Kidney (tissue), 14 donors: ENCODE results near the gene THAP11. TPM values are rescaled to one million over a fixed set of nuclear protein-coding genes. Genes with fewer than 3 reads are reported as not detected.

Experiments
- DNase-seq, 5 donors: peaks; one replicate each; pipeline ENCODE4 v3.0.0-alpha.2; 2013 to 2020
- FAIRE-seq: peaks from 2 replicates; lab custom pipeline; 2012; peaks lifted over from hg19 to GRCh38; lab: Jason Lieb, UNC
- H3K27ac ChIP-seq, 2 donors: one replicate each; pipeline ENCODE4 v1.7.0; 2013; ENCODE audit warnings: low read depth in 2 of 2, low read length in 2 of 2, inconsistent platforms in 1 of 2
- H3K27me3 ChIP-seq: one replicate; pipeline ENCODE4 v1.7.1; 2013; ENCODE audit warnings: low read length, inconsistent platforms; ENCODE audit not compliant: control insufficient read depth, insufficient read depth
- H3K36me3 ChIP-seq, 3 donors: one replicate each; pipeline versions ENCODE4 v1.7.0 to v1.7.1; 2013; ENCODE audit warnings: low read length in 3 of 3, control low read depth in 1 of 3, inconsistent platforms in 1 of 3; ENCODE audit not compliant: insufficient read depth in 3 of 3, control insufficient read depth in 2 of 3
- H3K4me1 ChIP-seq, 3 donors: one replicate each; pipeline versions ENCODE4 v1.7.0 to v1.7.1; 2013; ENCODE audit warnings: low read length in 3 of 3, inconsistent platforms in 1 of 3, low read depth in 1 of 3; ENCODE audit not compliant: control insufficient read depth in 2 of 3, insufficient read depth in 2 of 3
- H3K4me3 ChIP-seq, 3 donors: one replicate each; pipeline versions ENCODE4 v1.7.0 to v1.8.1; 2013; ENCODE audit warnings: low read length in 3 of 3, control low read depth in 1 of 3, inconsistent platforms in 1 of 3
- H3K9ac ChIP-seq, 3 donors: one replicate each; pipeline versions ENCODE4 v1.7.0 to v1.7.1; 2013; ENCODE audit warnings: low read length in 3 of 3, control low read depth in 1 of 3, inconsistent platforms in 1 of 3
- H3K9me3 ChIP-seq, 3 donors: one replicate each; pipeline versions ENCODE4 v1.7.0 to v1.7.1; 2013; ENCODE audit warnings: low read length in 3 of 3, control low read depth in 1 of 3, inconsistent platforms in 1 of 3; ENCODE audit not compliant: control insufficient read depth in 2 of 3, insufficient read depth in 1 of 3
- CTCF ChIP-seq: IDR thresholded peaks from 3 replicates; pipeline ENCODE4 v1.5.1; 2012; ENCODE audit warnings: mild to moderate bottlenecking, moderate library complexity, borderline replicate concordance; ENCODE audit not compliant: insufficient read depth; ENCODE audit errors: extremely low read depth
- intact Hi-C: fragments of 100-400 bp; cut with DNase I; formaldehyde crosslinking; loops from one replicate; pipeline ENCODE4 v1.11.1; 2022
- polyA plus RNA-seq: library from polyadenylated mRNA; stranded (reverse); fragments of 350-450 nt; fragmentation: Illumina TruSeq; extraction: RNeasy Lipid Tissue Mini Kit (QIAGEN cat#74804); gene quantifications from one replicate; pipeline ENCODE4 v1.2.3, GENCODE V29; 2014; ENCODE audit warnings: low read depth, low replicate concordance; ENCODE audit not compliant: insufficient read depth
- total RNA-seq: library from RNA; stranded (reverse); fragmentation: NEBNext Ultra II Directional; extraction: Animal tissue kit (Norgen Biotek cat#: 25700); gene quantifications from one replicate; pipeline ENCODE4 v1.2.1, GENCODE V29; 2021
- donor health status: control.
- donor health status: control.
- donor health status: control.
- donor health status: control.
- donor health status: control.
- donor health status: DM: yes; HTN: yes; CAD: no.
- donor health status: Normal renal cell carcinoma (clear cell type).

THAP11 gene
- total and polyA plus RNA-seq, 2 donors from 2014 or later = 21.4 to 27.0 TPM

- H3K9me3 ChIP-seq = no peaks in the 10 kb centered on the region
- no peak for TF ChIP-seq CTCF
- H3K27me3 ChIP-seq = no peaks in the 10 kb centered on the region
- DNase-seq (no peak), FAIRE-seq (no peak)
- no peak overlapping the region for H3K4me3 ChIP-seq
- peaks cover 0 to 6% (median 0%) of the 10 kb centered on the region in 3 donors for H3K36me3 ChIP-seq
- H3K27ac ChIP-seq = no peak overlapping the region
- H3K4me1 ChIP-seq = no peaks in the 10 kb centered on the region
- H3K9ac ChIP-seq = no peak overlapping the region
- intact Hi-C loops = no loop called here
Observed at GRCh38 chr16:67888331-67888730, 46.2 kb downstream of the THAP11 start.

- FAIRE-seq (no peak), DNase-seq (no peak)
- no peak overlapping the region for H3K27ac ChIP-seq
- peak overlapping the region; percentile 56 to 72 (median 71) for H3K4me3 ChIP-seq
- no peaks in the 10 kb centered on the region for H3K27me3 ChIP-seq
- intact Hi-C loops = no loop called here
- H3K4me1 ChIP-seq = peaks cover 0 to 20% (median 8%) of the 10 kb centered on the region in 3 donors
- no peak for TF ChIP-seq CTCF
- H3K9me3 ChIP-seq = no peaks in the 10 kb centered on the region
- H3K9ac ChIP-seq = peak overlapping the region in 2 of 3 donors; percentile 31 to 64
- no peaks in the 10 kb centered on the region for H3K36me3 ChIP-seq
Observed at GRCh38 chr16:67892375-67892774, 50.3 kb downstream of the THAP11 start.

GRCh38 chr16:67892899-67893742 is 51.0 kb downstream of the THAP11 start, which contains the start of gene PSKH1:
TSS of gene PSKH1 (plus strand) at chr16:67893254. CDS start at chr16:67908750, 15,496 bp downstream.
- peak within 1 kb of the TSS; percentile 76 to 91 (median 84) for H3K4me3 ChIP-seq
- DNase-seq (peak; percentile 98 to 99 (median 98)), FAIRE-seq (no peak)
- peak within 1 kb of the TSS; percentile 74 to 98 (median 74) for H3K9ac ChIP-seq
- intact Hi-C loops = no loop called here
- peak within 1 kb of the TSS; percentile 88 to 95 for H3K27ac ChIP-seq
- peaks cover 0 to 20% (median 8%) of the 10 kb centered on the region in 3 donors for H3K4me1 ChIP-seq
- no peaks in the 10 kb centered on the region for H3K9me3 ChIP-seq
- H3K27me3 ChIP-seq = no peaks in the 10 kb centered on the region
- no peaks in the 10 kb centered on the region for H3K36me3 ChIP-seq
- no peak for TF ChIP-seq CTCF

Other genes starting within 250 kb of the THAP11 start
- 7.1 TPM for gene CARMIL2, start 197.2 kb upstream of the THAP11 start, total RNA-seq
- 0.30 TPM for gene CARMIL2, start 197.2 kb upstream of the THAP11 start, polyA plus RNA-seq
- 15.2 TPM for gene ACD, start 182.1 kb upstream of the THAP11 start, total RNA-seq
- gene ACD, start 182.1 kb upstream of the THAP11 start, polyA plus RNA-seq = 20.0 TPM
- 6.1 TPM for gene PARD6A, start 181.4 kb upstream of the THAP11 start, total RNA-seq
- gene PARD6A, start 181.4 kb upstream of the THAP11 start, polyA plus RNA-seq = 17.1 TPM
- 30.2 TPM for gene ENKD1, start 175.6 kb upstream of the THAP11 start, total RNA-seq
- gene ENKD1, start 175.6 kb upstream of the THAP11 start, polyA plus RNA-seq = 38.3 TPM
- 6.6 TPM for gene C16orf86, start 175.5 kb upstream of the THAP11 start, total RNA-seq
- gene C16orf86, start 175.5 kb upstream of the THAP11 start, polyA plus RNA-seq = 11.2 TPM
- gene GFOD2, start 123.0 kb upstream of the THAP11 start, total RNA-seq = 24.5 TPM
- gene GFOD2, start 123.0 kb upstream of the THAP11 start, polyA plus RNA-seq = 14.5 TPM
- 22.3 TPM for gene RANBP10, start 35.8 kb upstream of the THAP11 start, total RNA-seq
- gene RANBP10, start 35.8 kb upstream of the THAP11 start, polyA plus RNA-seq = 7.0 TPM
- gene TSNAXIP1, start 35.4 kb upstream of the THAP11 start, total RNA-seq = 3.9 TPM
- 2.8 TPM for gene TSNAXIP1, start 35.4 kb upstream of the THAP11 start, polyA plus RNA-seq
- 76.4 TPM for gene NUTF2, start 4.6 kb downstream of the THAP11 start, total RNA-seq
- gene NUTF2, start 4.6 kb downstream of the THAP11 start, polyA plus RNA-seq = 107 TPM
- 42.5 TPM for gene CENPT, start 5.4 kb downstream of the THAP11 start, total RNA-seq
- gene CENPT, start 5.4 kb downstream of the THAP11 start, polyA plus RNA-seq = 25.3 TPM
- 56.5 TPM for gene EDC4, start 30.7 kb downstream of the THAP11 start, total RNA-seq
- gene EDC4, start 30.7 kb downstream of the THAP11 start, polyA plus RNA-seq = 44.7 TPM
- 1.1 TPM for gene NRN1L, start 42.6 kb downstream of the THAP11 start, total RNA-seq
- 1.2 TPM for gene NRN1L, start 42.6 kb downstream of the THAP11 start, polyA plus RNA-seq
- 33.2 TPM for gene PSKH1, start 50.9 kb downstream of the THAP11 start, total RNA-seq
- 23.6 TPM for gene PSKH1, start 50.9 kb downstream of the THAP11 start, polyA plus RNA-seq
- gene CTRL, start 89.5 kb downstream of the THAP11 start, total RNA-seq = 0.69 TPM
- gene CTRL, start 89.5 kb downstream of the THAP11 start, polyA plus RNA-seq = not detected
- gene PSMB10, start 94.5 kb downstream of the THAP11 start, total RNA-seq = 78.6 TPM
- gene PSMB10, start 94.5 kb downstream of the THAP11 start, polyA plus RNA-seq = 76.4 TPM
- gene LCAT, start 101.8 kb downstream of the THAP11 start, total RNA-seq = 27.4 TPM
- gene LCAT, start 101.8 kb downstream of the THAP11 start, polyA plus RNA-seq = 10.2 TPM
- 66.2 TPM for gene SLC12A4, start 126.3 kb downstream of the THAP11 start, total RNA-seq
- 16.7 TPM for gene SLC12A4, start 126.3 kb downstream of the THAP11 start, polyA plus RNA-seq
- gene DPEP3, start 138.2 kb downstream of the THAP11 start, total RNA-seq = 0.19 TPM
- gene DPEP3, start 138.2 kb downstream of the THAP11 start, polyA plus RNA-seq = not detected
- gene DPEP2, start 157.2 kb downstream of the THAP11 start, total RNA-seq = 3.1 TPM
- gene DPEP2, start 157.2 kb downstream of the THAP11 start, polyA plus RNA-seq = 0.99 TPM
- gene DPEP2NB, start 173.6 kb downstream of the THAP11 start, total RNA-seq = not detected
- gene DPEP2NB, start 173.6 kb downstream of the THAP11 start, polyA plus RNA-seq = not detected
- 10.6 TPM for gene DDX28, start 180.9 kb downstream of the THAP11 start, total RNA-seq
- 13.1 TPM for gene DDX28, start 180.9 kb downstream of the THAP11 start, polyA plus RNA-seq
- gene DUS2, start 181.0 kb downstream of the THAP11 start, total RNA-seq = 12.5 TPM
- gene DUS2, start 181.0 kb downstream of the THAP11 start, polyA plus RNA-seq = 12.1 TPM
- 37.7 TPM for gene NFATC3, start 243.1 kb downstream of the THAP11 start, total RNA-seq
- 15.0 TPM for gene NFATC3, start 243.1 kb downstream of the THAP11 start, polyA plus RNA-seq